C1 segment of cervical spinal cord (tissue), 14 donors: ENCODE measurements around the gene OR2J1.
"Not testable (repeated sequence)": the region's sequence is repeated elsewhere in the genome, so short reads cannot be mapped to it uniquely, and the experiment has no call there.

ENCODE experiments used
- DNase-seq, 14 donors: peaks; one replicate each; lab custom pipeline; 2025; lab: John Stamatoyannopoulos, UW

Gene OR2J1

GRCh38 chr6:29099190-29099589 is at the start of gene OR2J1:
Gene OR2J1, plus strand, starts transcription at chr6:29099490. Its CDS starts 1,453 bp downstream, at chr6:29100943.
- DNase-seq, result no peak

- no peak for DNase-seq
Measured at GRCh38 chr6:29051680-29052079, 47.6 kb upstream of the OR2J1 start.

GRCh38 chr6:29071831-29072723 is 27.2 kb upstream of the OR2J1 start:
- DNase-seq, result no peak

- DNase-seq, result no peak
Measured at GRCh38 chr6:29079203-29079602, 20.1 kb upstream of the OR2J1 start.

- DNase-seq, result no peak
Measured at GRCh38 chr6:29081312-29081711, 18.0 kb upstream of the OR2J1 start.

- no peak for DNase-seq
Measured at GRCh38 chr6:29082457-29082856, 16.8 kb upstream of the OR2J1 start.

GRCh38 chr6:29087213-29087612 is 12.1 kb upstream of the OR2J1 start, which contains the start of gene OR2B3:
Gene OR2B3, minus strand, starts transcription at chr6:29087313. Its CDS starts 65 bp downstream, at chr6:29087248.
- no peak for DNase-seq

- DNase-seq, result no peak
Measured at GRCh38 chr6:29092957-29093356, 6.3 kb upstream of the OR2J1 start.

- DNase-seq, result no peak
Measured at GRCh38 chr6:29097803-29098202, 1.5 kb upstream of the OR2J1 start.

GRCh38 chr6:29107758-29108157 is 8.5 kb downstream of the OR2J1 start, which contains the start of gene OR2J3:
Gene OR2J3, plus strand, starts transcription at chr6:29108058. Its CDS starts 3,833 bp downstream, at chr6:29111891.
- DNase-seq, result no peak

- no peak for DNase-seq
Measured at GRCh38 chr6:29112135-29112534, 12.8 kb downstream of the OR2J1 start.

GRCh38 chr6:29114964-29115363 is 15.7 kb downstream of the OR2J1 start:
- DNase-seq, result not testable (repeated sequence)

GRCh38 chr6:29129326-29130012 is 30.2 kb downstream of the OR2J1 start:
- DNase-seq, result no peak

GRCh38 chr6:29130644-29131043 is 31.4 kb downstream of the OR2J1 start:
- DNase-seq, result no peak

- DNase-seq, result no peak
Measured at GRCh38 chr6:29131691-29132090, 32.4 kb downstream of the OR2J1 start.

GRCh38 chr6:29137724-29138123 is 38.4 kb downstream of the OR2J1 start:
- DNase-seq, result no peak

- DNase-seq, result no peak
Measured at GRCh38 chr6:29141606-29142005, 42.3 kb downstream of the OR2J1 start.

- DNase-seq, result no peak
Measured at GRCh38 chr6:29142309-29142708, 43.0 kb downstream of the OR2J1 start.

- DNase-seq, result no peak
Measured at GRCh38 chr6:29146179-29146578, 46.9 kb downstream of the OR2J1 start.

- no peak for DNase-seq
Measured at GRCh38 chr6:29147074-29147473, 47.8 kb downstream of the OR2J1 start.

- DNase-seq, result not testable (repeated sequence)
Measured at GRCh38 chr6:29149444-29149843, 50.2 kb downstream of the OR2J1 start.
